ENCODE measurements around the gene PRELID1.
"Not testable (repeated sequence)": the region's sequence is repeated elsewhere in the genome, so short reads cannot be mapped to it uniquely, and the experiment has no call there.

PRELID1 gene

GRCh38 chr5:177336603-177337494, 33.2 kb downstream of the PRELID1 start:
- FAIRE-seq, result no peak

GRCh38 chr5:177338251-177339106, 34.9 kb downstream of the PRELID1 start:
- FAIRE-seq, result no peak

GRCh38 chr5:177339107-177339638, 35.6 kb downstream of the PRELID1 start:
- FAIRE-seq, result no peak

- FAIRE-seq, result not testable (repeated sequence)
Measured at GRCh38 chr5:177343000-177343399, 39.4 kb downstream of the PRELID1 start.

- no peak for FAIRE-seq
Measured at GRCh38 chr5:177343777-177344176, 40.2 kb downstream of the PRELID1 start.

- no peak for FAIRE-seq
Measured at GRCh38 chr5:177344891-177345290, 41.3 kb downstream of the PRELID1 start.

- no peak for FAIRE-seq
Measured at GRCh38 chr5:177346820-177347219, 43.2 kb downstream of the PRELID1 start.

GRCh38 chr5:177347699-177348098, 44.1 kb downstream of the PRELID1 start:
- no peak for FAIRE-seq

- FAIRE-seq, result no peak
Measured at GRCh38 chr5:177349362-177349647, 45.7 kb downstream of the PRELID1 start.

- no peak for FAIRE-seq
Measured at GRCh38 chr5:177349762-177350161, 46.2 kb downstream of the PRELID1 start.

- FAIRE-seq, result no peak
Measured at GRCh38 chr5:177350776-177351391, 47.3 kb downstream of the PRELID1 start.

- peak; percentile 65 for FAIRE-seq
Measured at GRCh38 chr5:177351392-177352329, 48.1 kb downstream of the PRELID1 start, which contains the start of gene LMAN2. Gene LMAN2 (minus strand): TSS chr5:177351668. CDS start chr5:177351647, 21 bp downstream.

GRCh38 chr5:177353093-177353492, 49.5 kb downstream of the PRELID1 start:
- no peak for FAIRE-seq

- no peak for FAIRE-seq
Measured at GRCh38 chr5:177354256-177354655, 50.7 kb downstream of the PRELID1 start.

- no peak for FAIRE-seq
Measured at GRCh38 chr5:177354711-177355110, 51.1 kb downstream of the PRELID1 start.

- FAIRE-seq, result no peak
Measured at GRCh38 chr5:177355162-177355867, 51.7 kb downstream of the PRELID1 start.

GRCh38 chr5:177355868-177356168, 52.2 kb downstream of the PRELID1 start:
- no peak for FAIRE-seq

Data from A204.1 (cell line).